HUDEP-2 (cell line): ENCODE data around the gene PTPN14.
"Not testable (repeated sequence)": the region's sequence is repeated elsewhere in the genome, so short reads cannot be mapped to it uniquely, and the experiment has no call there.

Experiments
- DNase-seq, 76 experiments: peaks; one replicate each; lab custom pipeline; 2025; ENCODE audit not compliant: unreplicated experiment in 76 of 76; lab: John Stamatoyannopoulos, UW

The PTPN14 gene

GRCh38 chr1:214513394-214513793 lies 38.0 kb downstream of the PTPN14 start:
- no peak for DNase-seq

GRCh38 chr1:214511639-214511998 lies 39.8 kb downstream of the PTPN14 start:
- no peak for DNase-seq

GRCh38 chr1:214510914-214511638 lies 40.3 kb downstream of the PTPN14 start:
- DNase-seq, result no peak

- DNase-seq, result no peak
These were observed 40.9 kb downstream of the PTPN14 start for GRCh38 chr1:214510477-214510876.

GRCh38 chr1:214509622-214510021 lies 41.8 kb downstream of the PTPN14 start:
- DNase-seq, result not testable (repeated sequence)

GRCh38 chr1:214506972-214507431 lies 44.4 kb downstream of the PTPN14 start:
- no peak for DNase-seq

- no peak for DNase-seq
These were observed 46.3 kb downstream of the PTPN14 start for GRCh38 chr1:214505134-214505533.

- no peak for DNase-seq
These were observed 47.1 kb downstream of the PTPN14 start for GRCh38 chr1:214504330-214504729.

- no peak for DNase-seq
These were observed 47.8 kb downstream of the PTPN14 start for GRCh38 chr1:214503553-214503952.

GRCh38 chr1:214500340-214501055 lies 50.9 kb downstream of the PTPN14 start:
- no peak for DNase-seq

- DNase-seq, result no peak
These were observed 51.7 kb downstream of the PTPN14 start for GRCh38 chr1:214499732-214500131.

- DNase-seq, result no peak
These were observed 53.4 kb downstream of the PTPN14 start for GRCh38 chr1:214498021-214498420.

- no peak for DNase-seq
These were observed 55.3 kb downstream of the PTPN14 start for GRCh38 chr1:214496126-214496525.

GRCh38 chr1:214494706-214495105 lies 56.7 kb downstream of the PTPN14 start:
- DNase-seq, result no peak

- DNase-seq, result not testable (repeated sequence)
These were observed 57.2 kb downstream of the PTPN14 start for GRCh38 chr1:214494179-214494578.

- no peak for DNase-seq
These were observed 58.1 kb downstream of the PTPN14 start for GRCh38 chr1:214493126-214493796.

GRCh38 chr1:214492401-214493075 lies 58.9 kb downstream of the PTPN14 start:
- DNase-seq, result no peak

GRCh38 chr1:214491468-214492146 lies 59.8 kb downstream of the PTPN14 start:
- DNase-seq, result no peak

GRCh38 chr1:214485151-214485550 lies 66.3 kb downstream of the PTPN14 start:
- no peak for DNase-seq

- not testable (repeated sequence) for DNase-seq
These were observed 68.2 kb downstream of the PTPN14 start for GRCh38 chr1:214483180-214483579.
